ENCODE data around the gene MUC13.
"Not testable (repeated sequence)": the region's sequence is repeated elsewhere in the genome, so short reads cannot be mapped to it uniquely, and the experiment has no call there.

DNA sequence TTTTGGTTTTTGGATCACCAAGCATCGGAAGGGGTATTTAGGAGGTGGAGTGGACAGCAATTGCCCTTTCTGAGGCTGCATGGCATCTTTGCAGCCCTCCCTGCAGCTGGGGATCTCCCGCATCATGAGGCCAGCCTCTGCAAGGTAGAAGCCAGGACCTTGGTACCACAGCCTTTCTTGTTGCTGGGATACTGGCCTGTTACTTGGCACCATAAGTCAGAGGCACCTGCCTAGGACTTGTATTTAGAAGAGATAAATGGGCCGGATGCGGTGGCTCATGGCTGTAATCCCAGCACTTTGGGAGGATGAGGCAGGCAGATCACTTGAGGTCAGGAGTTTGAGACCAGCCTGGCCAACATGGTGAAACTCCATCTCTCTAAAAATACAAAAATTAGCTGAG, 23.4 kb upstream of the MUC13 start:
- TF ChIP-seq, protein P1, sequence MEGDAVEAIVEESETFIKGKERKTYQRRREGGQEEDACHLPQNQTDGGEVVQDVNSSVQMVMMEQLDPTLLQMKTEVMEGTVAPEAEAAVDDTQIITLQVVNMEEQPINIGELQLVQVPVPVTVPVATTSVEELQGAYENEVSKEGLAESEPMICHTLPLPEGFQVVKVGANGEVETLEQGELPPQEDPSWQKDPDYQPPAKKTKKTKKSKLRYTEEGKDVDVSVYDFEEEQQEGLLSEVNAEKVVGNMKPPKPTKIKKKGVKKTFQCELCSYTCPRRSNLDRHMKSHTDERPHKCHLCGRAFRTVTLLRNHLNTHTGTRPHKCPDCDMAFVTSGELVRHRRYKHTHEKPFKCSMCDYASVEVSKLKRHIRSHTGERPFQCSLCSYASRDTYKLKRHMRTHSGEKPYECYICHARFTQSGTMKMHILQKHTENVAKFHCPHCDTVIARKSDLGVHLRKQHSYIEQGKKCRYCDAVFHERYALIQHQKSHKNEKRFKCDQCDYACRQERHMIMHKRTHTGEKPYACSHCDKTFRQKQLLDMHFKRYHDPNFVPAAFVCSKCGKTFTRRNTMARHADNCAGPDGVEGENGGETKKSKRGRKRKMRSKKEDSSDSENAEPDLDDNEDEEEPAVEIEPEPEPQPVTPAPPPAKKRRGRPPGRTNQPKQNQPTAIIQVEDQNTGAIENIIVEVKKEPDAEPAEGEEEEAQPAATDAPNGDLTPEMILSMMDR (conservative IDR thresholded peaks at IDR 0.05; ENCODE audit: low read depth, low read length) = not testable (repeated sequence)
- TF ChIP-seq MXI1 (IDR thresholded peaks at IDR 0.05; ENCODE audit: borderline replicate concordance, low read depth, low read length); FOS (IDR thresholded peaks at IDR 0.05; ENCODE audit: low read depth, low read length); RCOR1 (IDR thresholded peaks at IDR 0.05; ENCODE audit: insufficient replicate concordance, low read length); SMC3 (IDR thresholded peaks at IDR 0.05; ENCODE audit: low read depth, low read length): not testable (repeated sequence)
